GM18508 (cell line): ENCODE results near the gene LILRB5.
"Not testable (repeated sequence)": the region's sequence is repeated elsewhere in the genome, so short reads cannot be mapped to it uniquely, and the experiment has no call there.

Experiments used
- ATAC-seq: cut with Tn5 transposase; IDR thresholded peaks from one replicate; pipeline ENCODE4 v1.9.1; 2021; ENCODE audit warnings: moderate number of reproducible peaks; ENCODE audit not compliant: insufficient read depth, unreplicated experiment

LILRB5 gene

DNA sequence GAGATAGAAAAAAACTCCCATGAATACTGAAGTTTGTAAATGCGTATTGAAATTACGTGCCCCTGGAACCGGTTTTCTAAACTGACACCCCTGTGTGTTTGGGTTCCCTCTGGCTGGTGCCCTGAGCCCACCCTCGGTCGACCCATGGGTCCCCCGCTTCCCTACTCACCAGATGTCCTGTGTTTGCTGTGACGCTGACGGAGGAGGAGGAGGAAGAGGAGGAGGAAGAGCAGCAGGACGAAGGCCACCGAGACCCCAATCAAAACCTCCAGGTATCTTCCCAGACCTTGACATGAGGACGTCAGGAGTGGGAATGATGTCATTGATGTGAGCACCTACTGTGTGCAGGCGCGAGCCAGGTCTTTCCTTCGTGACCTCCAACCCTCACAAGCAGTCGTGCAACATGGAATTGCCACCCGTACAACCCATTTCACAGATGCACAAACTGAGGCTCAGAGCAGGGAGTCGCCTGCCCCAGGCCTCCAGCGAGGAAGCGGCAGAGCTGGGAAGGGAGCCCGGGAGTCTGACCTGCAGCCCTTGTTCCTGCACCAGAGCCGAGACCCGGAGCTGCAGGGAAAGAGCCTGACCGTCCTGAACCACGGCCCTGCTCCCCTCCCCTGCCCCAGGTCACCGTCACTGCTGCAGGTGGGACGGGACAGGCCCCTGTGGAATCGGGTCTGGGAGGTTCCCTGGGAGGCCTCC lies 38.0 kb downstream of the LILRB5 start:
- no peak for ATAC-seq

- no peak for ATAC-seq
These were observed 38.8 kb downstream of the LILRB5 start for GRCh38 chr19:54218259-54218658.

DNA sequence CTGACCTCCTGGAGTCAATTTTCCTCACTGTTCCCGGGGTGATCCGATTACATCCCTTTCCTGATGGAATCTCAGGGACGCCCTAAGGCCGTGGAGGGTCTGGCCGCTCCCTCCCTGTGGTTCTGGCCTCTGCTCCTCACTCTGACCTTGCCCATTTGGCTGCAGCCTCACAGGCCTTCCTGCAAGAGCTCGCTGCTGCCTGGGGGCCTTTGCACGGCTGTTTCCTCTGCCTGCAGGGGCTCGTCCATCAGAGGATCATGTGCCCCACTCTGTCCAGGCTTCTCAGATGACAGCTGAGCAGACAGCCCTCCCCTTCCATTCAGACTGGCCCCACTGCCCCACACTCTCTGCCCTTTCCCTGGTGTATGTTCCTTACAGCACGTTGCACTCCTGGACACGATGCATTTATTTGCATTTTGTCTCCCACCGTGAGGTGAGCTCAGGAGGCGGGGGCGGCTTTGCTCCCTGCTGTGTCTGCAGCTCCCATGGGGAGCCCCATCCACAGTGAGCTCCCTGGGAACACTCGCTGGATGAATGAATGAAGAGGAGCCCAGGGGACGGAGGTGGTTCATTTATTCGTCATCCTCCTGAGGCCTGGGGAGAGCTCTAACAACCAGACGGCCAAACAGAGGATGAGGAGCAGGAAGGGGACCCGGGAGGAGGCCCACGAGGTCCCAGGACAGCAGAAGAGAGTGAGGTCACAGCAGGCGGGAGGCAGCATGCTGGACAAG lies 39.4 kb downstream of the LILRB5 start:
- not testable (repeated sequence) for ATAC-seq

- ATAC-seq: no peak
These were observed 40.2 kb downstream of the LILRB5 start for GRCh38 chr19:54216869-54217268.

DNA sequence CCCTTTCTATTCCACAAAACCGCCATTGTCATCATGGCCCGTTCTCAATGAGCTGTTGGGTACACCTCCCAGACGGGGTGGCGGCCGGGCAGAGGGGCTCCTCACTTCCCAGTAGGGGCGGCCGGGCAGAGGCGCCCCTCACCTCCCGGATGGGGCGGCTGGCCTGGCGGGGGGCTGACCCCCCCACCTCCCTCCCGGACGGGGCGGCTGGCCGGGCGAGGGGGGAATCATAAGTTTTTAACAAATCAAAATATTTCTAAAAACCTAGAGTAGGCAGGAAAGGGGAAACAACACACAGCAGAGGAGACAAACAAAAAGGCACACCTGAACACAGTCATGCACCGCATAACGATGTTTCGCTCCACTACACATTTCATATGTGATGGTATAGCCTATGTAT lies 42.3 kb downstream of the LILRB5 start:
- ATAC-seq: not testable (repeated sequence)

DNA sequence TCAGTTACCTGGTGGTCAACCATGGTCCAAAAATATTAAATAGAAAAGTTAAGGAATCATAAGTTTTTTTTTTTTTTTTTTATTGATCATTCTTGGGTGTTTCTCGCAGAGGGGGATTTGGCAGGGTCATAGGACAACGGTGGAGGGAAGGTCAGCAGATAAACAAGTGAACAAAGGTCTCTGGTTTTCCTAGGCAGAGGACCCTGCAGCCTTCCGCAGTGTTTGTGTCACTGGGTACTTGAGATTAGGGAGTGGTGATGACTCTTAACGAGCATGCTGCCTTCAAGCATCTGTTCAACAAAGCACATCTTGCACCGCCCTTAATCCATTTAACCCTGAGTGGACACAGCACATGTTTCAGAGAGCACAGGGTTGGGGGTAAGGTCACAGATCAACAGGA lies 42.9 kb downstream of the LILRB5 start:
- ATAC-seq: not testable (repeated sequence)

DNA sequence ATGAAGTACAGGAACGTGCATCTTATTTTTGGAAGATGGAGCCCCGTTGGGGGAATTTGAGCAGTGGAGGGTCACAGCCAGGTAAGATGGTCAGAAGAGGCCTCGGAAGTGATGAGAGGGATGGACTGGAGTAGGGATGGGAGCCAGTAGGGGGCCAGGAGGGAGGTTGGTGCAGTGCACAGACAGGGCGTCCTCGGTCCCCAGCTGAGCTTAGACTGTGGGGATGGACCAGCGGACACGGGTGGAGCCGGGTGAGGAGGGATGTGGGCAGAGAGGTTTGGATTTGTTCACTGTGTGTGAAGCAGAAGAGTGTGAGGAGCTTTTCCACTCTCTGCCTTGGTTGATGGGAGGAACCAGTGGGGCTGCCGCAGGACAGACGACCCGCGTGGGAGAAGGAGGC lies 45.8 kb downstream of the LILRB5 start:
- ATAC-seq: no peak

DNA sequence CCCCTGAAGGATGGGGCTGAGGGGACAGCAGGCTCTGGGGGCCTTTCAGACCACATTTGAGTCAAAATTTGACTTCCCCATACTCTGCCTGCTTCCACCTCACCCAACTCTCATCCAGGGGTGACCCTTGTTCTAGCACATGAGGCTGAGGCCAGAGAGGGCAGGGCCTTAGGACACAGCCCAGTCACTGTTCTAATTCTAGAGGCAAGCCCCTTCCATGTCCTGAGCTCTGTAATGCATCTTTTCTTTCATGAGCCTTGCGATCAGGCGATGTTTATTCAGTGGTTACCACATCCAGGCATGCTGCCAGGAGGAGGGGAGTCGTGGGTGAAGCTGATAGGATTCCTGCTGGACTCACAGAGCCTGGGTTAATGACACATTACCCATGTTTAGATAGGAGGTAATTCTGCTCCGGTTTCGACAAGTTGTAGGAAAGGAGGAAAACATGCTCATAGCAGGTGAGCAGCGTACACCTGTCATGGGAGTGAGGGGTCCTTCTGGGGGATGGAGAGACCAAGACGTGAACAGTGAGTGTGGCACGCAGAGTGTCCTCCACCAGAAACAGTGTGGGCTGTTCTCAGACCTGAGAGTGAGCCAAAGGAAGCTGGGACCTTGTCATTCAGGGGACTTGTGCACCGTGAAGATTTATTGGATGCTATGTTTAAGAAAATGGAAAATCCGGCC lies 47.1 kb downstream of the LILRB5 start:
- ATAC-seq: no peak

DNA sequence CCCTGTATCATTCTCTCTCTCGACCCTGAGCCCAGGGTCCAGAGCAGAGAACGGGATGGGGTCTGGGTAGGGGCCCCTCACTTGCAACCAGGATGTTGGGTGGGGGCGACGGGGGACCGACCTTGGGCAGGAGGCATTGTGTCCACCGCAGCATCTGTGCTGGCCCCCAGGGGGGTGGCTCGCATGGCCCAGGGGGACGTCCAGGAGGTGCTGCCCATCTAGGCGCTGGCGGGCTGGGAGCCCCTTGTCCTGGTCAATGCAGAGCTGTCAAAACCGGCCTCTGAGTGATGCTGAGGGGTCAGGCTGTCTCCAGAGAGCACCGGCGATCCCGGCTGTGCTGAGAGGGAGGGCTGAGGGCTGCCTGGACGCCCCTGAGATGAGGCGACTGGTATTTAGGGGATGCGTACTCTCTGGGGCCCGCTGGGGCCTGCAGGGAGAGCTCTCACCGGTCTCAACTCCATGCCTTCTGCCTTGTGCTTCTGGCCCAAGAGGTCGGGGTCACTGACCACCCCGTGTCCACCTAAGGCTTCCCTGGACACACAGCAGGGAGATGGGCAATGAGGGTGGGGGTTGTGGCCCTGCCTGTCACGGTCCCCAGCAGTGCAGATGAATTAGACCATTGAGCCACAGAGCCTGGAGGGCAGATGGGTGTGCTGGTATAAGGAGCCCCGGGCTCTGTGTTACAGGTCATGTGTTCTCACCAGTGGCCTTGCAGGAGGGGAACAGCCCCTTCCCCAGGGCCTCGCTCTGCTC lies 47.8 kb downstream of the LILRB5 start:
- no peak for ATAC-seq

GRCh38 chr19:54208784-54209057 lies 48.4 kb downstream of the LILRB5 start:
- no peak for ATAC-seq

DNA sequence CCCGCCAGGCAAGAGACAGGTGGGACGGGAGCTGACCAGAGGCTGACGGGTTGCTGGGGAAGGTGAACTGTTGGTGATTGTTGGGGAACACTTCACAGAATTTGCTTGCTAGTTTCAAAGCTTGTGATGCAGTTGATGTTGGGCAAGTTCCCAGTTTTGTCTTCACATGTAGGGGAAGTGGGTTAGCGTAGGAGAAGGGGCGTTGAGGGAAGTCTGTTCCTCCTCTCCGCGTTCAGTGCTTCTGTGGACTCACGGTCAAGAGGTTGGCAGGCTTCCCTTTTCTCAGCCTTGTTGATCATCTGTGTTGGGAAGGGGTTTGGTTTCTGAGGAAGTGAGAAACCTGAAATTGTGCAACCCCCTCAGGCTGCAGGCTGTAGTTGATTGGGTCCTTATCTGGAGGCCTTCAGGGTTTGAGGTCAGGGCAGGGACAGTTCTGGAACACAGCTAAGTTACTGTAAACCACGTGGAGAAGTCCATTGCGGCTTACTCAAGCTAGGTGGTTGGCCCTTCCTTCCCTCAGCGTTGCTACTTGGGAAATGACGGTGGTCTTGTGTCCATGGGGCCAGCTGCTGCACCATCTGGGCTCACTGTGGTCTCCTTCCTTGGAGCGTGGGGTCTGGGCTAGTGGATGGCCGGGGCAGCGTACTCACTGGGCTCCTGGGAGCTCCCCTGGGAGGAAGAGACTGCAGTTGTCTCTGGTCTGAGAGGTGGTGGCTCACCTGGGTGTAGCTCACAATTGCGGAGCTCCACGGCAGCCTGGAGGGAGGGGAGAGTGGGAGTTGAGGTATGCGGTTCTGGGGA lies 48.9 kb downstream of the LILRB5 start:
- no peak for ATAC-seq

- no peak for ATAC-seq
These were observed 49.4 kb downstream of the LILRB5 start for GRCh38 chr19:54207676-54207982.

DNA sequence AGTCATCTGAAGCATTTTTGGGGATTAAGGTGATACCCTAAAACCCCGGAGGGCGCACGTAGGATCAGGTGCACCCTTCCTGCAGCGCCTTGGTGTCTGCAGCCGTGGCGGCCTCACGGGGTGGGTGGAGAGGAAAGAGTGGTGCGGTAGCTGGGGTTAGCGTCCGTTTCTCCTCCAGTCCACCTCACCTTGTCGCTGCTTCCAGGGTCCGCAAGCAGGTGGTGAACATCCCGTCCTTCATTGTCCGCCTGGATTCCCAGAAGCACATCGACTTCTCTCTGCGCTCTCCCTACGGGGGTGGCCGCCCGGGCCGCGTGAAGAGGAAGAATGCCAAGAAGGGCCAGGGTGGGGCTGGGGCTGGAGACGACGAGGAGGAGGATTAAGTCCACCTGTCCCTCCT lies 49.9 kb downstream of the LILRB5 start:
- not testable (repeated sequence) for ATAC-seq

DNA sequence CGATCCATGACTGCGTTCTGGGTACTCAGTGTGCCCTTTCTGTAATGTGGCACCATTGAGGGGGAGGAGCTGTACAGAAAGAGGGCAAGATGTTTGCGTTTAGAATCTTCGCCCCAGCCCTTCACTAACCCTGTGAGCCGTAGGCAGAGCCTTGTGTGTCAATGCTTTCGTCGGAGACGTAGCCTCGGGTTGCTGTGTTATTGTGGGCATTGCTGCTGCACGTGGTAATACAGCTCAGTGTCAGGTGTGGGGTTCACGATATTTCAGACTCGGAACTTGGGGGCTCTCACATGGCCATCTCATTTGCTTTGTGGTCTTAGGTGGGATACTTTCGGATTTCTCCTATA lies 50.3 kb downstream of the LILRB5 start:
- no peak for ATAC-seq

DNA sequence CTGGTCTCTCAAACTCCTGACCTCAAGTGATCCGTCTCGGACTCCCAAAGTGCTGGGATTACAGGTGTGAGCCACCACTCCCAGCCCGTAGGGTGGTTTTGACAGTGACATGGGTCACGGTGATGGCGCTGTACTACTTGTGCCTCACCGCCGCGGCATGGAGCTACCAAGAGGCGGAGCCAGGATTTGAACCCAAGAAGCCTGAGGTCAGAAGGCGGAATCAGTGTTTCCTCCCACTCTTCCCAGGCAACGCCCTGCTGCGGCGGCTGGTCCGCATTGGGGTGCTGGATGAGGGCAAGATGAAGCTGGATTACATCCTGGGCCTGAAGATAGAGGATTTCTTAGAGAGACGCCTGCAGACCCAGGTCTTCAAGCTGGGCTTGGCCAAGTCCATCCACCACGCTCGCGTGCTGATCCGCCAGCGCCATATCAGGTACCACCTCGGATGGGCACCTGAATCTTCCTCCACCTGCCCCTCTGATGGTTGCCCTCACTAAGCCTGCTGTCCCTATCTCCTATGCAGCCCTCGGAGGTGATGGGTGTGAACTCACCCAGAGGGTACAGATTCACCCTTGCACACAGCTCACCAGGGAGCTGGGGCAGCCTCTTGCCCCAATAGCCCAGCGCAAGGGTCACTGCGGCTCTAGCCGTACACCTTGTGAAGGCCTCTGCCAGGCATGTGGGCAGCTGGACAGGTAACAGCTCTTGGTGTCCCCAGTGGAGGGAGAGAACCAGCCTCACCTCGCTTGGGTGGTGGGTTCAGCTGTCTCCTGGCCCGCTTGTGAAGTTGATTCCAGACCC lies 50.8 kb downstream of the LILRB5 start:
- ATAC-seq: no peak

GRCh38 chr19:54204767-54205468 lies 52.2 kb downstream of the LILRB5 start:
- ATAC-seq: no peak

- no peak for ATAC-seq
These were observed 53.9 kb downstream of the LILRB5 start for GRCh38 chr19:54203151-54203611.

DNA sequence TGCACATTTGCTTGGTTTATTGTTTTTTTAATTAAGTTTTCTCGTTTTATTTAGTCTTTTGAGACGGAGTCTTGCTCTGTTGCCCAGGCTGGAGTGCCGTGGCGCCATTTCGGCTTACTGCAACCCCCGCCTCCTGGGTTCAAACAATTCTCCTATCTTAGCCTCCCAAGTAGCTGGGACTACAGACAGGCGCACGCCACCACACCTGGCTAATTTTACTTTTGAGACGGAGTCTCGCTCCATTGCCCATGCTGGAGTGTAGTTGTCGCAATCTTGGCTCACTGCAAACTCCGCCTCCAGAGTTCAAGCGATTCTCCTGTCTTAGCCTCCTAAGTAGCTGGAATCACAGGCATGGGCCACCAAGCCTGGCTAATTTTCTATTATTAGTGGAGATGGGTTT lies 55.1 kb downstream of the LILRB5 start:
- no peak for ATAC-seq

GRCh38 chr19:54201172-54201701 lies 55.8 kb downstream of the LILRB5 start:
- ATAC-seq: peak; percentile 5
